Choroid plexus epithelial cell (primary cell): ENCODE data around the gene VAV1.

Source experiments
- DNase-seq: peaks from one replicate; pipeline ENCODE4 v3.0.0-alpha.2; 2010; ENCODE audit warnings: low read depth
- H3K4me3 ChIP-seq: 2 replicates; pipeline ENCODE4 v1.5.1; 2011; ENCODE audit warnings: low read depth, mild to moderate bottlenecking, control low read depth, low read length, moderate library complexity
- TF ChIP-seq, protein P1 (sequence below): conservative IDR thresholded peaks from 2 replicates; pipeline ENCODE4 v1.5.1; 2011; ENCODE audit warnings: low read depth, mild to moderate bottlenecking, control low read depth, inconsistent platforms, low read length, moderate library complexity

The VAV1 gene

DNA sequence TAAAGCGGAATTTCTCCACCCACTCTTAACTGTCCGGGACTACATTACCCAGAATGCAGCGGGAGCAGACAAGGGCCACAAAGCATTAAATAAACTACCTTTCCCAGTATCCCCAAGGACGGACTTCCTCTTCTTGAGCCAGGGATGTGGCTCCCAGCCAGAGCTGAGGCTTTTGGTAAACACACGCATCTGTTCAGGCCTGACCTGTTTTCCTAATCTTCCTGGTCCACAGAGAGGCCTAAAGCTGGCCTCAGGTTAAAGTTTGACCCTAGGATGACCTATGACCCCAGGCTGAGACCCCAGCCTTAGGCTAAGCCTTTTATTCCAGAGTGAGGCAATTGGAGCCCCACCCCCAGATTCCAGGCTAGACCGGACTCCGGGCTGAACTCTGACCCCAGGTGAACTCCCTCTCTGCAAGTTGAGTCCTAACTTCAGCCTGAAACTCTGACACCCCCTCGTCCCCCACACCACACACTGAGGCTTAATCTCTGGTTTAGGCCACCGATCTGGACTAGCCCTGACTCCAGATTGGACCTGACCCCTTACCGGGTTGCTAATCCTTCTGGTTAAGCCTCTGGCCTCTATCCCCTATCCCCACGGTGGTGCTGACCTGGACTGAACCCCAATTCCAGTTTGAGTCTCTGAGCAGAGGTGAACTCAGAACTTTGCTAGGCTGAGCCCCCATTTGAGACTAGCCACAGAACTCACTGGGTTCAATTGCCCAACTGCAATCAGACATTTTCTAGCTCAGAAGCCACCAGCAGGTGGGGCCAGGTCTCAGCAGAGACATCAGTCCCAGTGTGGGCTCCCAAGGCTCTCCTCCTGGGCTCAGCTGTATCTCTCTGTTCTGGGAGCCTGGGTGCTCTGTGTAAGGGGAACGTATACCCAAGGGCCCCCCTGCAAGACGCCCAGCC, 34.4 kb upstream of the VAV1 start:
- H3K4me3 ChIP-seq: no peak overlapping the region
- DNase-seq: peak; percentile 92
- TF ChIP-seq, protein P1, sequence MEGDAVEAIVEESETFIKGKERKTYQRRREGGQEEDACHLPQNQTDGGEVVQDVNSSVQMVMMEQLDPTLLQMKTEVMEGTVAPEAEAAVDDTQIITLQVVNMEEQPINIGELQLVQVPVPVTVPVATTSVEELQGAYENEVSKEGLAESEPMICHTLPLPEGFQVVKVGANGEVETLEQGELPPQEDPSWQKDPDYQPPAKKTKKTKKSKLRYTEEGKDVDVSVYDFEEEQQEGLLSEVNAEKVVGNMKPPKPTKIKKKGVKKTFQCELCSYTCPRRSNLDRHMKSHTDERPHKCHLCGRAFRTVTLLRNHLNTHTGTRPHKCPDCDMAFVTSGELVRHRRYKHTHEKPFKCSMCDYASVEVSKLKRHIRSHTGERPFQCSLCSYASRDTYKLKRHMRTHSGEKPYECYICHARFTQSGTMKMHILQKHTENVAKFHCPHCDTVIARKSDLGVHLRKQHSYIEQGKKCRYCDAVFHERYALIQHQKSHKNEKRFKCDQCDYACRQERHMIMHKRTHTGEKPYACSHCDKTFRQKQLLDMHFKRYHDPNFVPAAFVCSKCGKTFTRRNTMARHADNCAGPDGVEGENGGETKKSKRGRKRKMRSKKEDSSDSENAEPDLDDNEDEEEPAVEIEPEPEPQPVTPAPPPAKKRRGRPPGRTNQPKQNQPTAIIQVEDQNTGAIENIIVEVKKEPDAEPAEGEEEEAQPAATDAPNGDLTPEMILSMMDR: peak; percentile 78

DNA sequence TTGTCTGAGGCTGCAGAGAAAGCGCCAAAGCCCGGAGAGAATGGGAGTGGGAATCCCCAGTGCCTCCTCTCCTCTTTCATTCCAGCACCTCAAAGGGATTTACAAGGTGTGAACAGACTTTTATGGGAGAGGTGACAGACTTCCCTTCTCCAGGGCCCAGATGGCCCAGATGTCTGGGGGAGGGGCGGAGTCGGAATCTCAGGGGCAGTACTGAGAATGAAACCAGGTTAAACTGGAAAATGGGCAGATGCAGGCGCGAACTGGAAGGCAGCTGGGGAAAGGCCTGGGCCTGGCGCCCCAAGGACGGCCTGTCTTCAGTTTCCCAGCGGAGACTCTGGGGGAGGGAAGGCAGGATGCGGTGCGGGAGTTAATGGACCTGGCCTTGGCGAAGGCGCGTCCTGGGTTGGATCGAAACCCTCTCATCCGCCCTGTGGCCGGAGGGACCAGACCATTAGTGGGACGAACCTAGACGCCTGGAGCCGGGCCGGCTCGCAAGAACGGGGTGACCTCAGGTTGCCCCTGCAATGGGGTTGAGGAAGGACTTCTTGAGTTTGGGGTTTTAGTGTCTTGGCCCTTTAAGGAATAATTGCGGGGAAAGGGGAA, 33.6 kb upstream of the VAV1 start:
- TF ChIP-seq, protein P1: no peak
- H3K4me3 ChIP-seq: peak overlapping the region; percentile 50
- no peak for DNase-seq

DNA sequence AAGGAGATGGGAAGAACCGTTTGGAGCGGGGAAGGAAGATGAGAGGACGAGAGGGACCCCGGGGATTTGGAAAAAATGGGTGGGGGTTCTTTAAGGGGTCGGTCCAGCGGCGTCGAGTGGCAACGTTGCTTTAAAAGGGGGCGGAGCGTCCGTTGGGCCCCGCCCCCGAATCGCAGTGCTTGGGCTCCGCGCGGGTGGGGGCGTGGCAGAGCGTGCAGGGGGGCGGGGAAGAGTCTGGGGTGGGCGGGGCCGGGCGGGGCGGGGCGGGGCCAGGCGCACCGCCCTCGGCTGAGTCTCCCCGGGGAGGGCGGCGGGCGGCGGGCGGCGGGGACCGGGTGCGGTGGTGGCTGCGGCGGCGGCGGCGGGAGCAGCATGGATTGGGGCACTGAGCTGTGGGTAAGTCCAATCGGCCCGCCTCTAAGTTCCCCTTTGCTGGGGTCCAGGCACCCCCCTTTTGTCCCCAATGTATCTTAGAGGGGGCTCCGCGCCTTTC, 33.1 kb upstream of the VAV1 start, which contains the start of gene TRIP10:
TRIP10 (plus strand) TSS at position 291 of the 493 bp plus-strand sequence; CDS start at position 373, 82 bp downstream.
- peak within 1 kb of the TSS; percentile 84 for H3K4me3 ChIP-seq
- TF ChIP-seq, protein P1: no peak

DNA sequence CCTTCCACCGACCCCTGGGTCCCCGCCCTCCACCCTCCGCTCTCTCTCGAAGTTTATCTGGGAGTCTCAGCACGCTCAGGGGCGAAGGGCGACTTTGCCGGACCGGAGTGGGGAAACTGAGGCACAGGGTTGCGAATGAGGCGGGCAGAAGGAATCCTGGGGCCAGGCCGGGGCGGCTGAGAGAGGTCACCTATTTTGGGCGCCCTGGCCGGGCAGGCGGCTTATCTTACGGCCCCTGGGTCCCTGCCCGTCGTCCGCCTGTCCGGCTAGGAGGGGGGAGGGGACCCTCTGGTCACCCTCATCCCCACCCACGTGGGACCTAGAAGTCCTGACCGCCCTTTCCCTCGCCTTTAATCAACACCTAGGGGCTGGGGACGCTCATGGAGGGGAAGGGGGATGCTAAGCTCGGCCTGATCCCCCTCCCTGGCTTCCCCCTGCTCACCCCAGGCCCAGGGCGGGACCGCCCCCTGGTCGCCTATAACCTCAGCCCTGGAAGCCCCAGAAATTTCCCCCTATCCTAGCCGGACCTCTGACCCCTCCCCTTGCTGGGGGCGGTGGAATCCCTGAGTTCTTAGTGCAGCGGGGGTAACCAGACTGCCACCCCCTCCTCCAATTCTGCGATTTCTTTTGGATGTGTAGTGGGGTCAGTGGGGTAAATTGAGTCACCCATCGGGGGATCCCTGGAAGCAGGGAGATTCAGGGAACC, 32.5 kb upstream of the VAV1 start:
- TF ChIP-seq, protein P1: no peak
- H3K4me3 ChIP-seq: peak overlapping the region; percentile 84
- DNase-seq: no peak

More for the DNA sequence above, 33.1 kb upstream of the VAV1 start, which contains the start of gene TRIP10:
- DNase-seq: peak; percentile 85

DNA sequence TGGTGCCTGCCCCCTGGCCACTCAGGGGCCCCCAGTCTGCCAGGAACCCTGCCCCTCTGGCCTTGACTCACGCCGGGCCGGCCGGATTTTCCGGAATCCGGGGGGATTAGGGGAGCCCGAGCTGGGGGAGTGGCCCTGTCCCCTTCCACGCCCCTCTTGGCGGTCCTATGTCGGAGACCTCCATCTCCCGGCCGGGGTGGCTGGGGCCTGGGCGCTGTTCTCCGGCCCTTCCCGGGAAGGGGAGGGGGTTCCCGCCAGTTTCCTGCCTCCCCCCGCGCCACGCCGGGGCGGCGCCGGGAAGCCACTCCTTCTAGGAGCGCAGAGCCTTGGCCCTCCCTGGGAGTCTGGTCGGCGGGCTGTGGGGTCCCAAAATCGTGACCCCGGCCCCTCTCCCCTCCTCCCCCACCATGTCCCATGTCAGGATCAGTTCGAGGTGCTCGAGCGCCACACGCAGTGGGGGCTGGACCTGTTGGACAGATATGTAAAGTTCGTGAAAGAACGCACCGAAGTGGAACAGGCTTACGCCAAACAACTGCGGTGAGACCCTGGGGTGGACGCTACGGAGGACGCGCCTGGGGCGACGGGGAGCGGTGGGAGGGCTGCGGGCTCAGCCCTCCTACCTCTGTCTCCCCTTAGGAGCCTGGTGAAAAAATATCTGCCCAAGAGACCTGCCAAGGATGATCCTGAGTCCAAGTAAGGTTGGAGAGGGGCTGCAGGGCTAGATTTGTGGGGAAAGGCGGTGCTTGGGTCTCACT, 31.7 kb upstream of the VAV1 start:
- peak overlapping the region; percentile 84 for H3K4me3 ChIP-seq
- no peak for DNase-seq
- TF ChIP-seq, protein P1: no peak

DNA sequence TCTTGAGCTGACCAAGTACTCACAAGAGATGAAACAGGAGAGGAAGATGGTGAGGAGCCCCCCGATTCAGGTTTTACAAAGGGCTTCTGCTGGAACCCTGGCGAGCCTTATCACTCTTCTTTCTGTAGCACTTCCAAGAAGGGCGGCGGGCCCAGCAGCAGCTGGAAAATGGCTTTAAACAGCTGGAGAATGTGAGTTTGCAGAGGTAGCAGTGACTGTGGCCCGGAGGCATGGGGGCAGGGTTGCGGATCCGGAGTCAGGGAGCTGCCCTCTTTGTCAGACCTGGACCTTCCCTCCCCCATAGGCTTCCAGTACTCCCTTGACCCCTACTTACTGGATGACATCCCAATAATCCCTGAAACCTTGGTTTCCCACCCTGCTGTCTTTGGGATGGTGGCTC, 29.4 kb upstream of the VAV1 start:
- H3K4me3 ChIP-seq: no peak overlapping the region
- DNase-seq: no peak
- TF ChIP-seq, protein P1: no peak
